Heart left ventricle (tissue), 16 donors: ENCODE measurements around the gene FAM180A. TPM values are rescaled to one million over a fixed set of nuclear protein-coding genes. Genes with fewer than 3 reads are reported as not detected.

Source experiments
- ATAC-seq, 4 donors: fragments of 200-7000 bp; cut with Tn5 transposase; one replicate each; pipeline ENCODE4 v1.9.1; 2020 to 2022; ENCODE audit warnings: moderate library complexity in 4 of 4, mild to moderate bottlenecking in 3 of 4, moderate number of reproducible peaks in 1 of 4
- DNase-seq, 5 donors: peaks; one replicate each; pipeline ENCODE4 v3.0.0-alpha.2; 2020
- H3K27ac ChIP-seq, 12 donors: fragments of 200-600 bp; sonication (generic) in 4 of 12; one replicate each; pipeline versions ENCODE4 v1.5.0 to v1.8.0; 2016 to 2022; ENCODE audit warnings: mild to moderate bottlenecking in 2 of 12
- H3K27me3 ChIP-seq, 9 donors: fragments of 200-600 bp; sonication (generic) in 2 of 9; one replicate each; pipeline versions ENCODE4 v1.5.1 to v1.8.0; 2016 to 2022; ENCODE audit warnings: mild to moderate bottlenecking in 3 of 9
- H3K36me3 ChIP-seq, 9 donors: fragments of 200-600 bp; sonication (generic) in 2 of 9; one replicate each; pipeline versions ENCODE4 v1.5.0 to v1.8.0; 2018 to 2022; ENCODE audit warnings: mild to moderate bottlenecking in 2 of 9
- H3K4me1 ChIP-seq, 12 donors: fragments of 200-600 bp; sonication (generic) in 4 of 12; one replicate each; pipeline versions ENCODE4 v1.5.0 to v1.8.0; 2016 to 2022; ENCODE audit warnings: mild to moderate bottlenecking in 3 of 12
- H3K4me3 ChIP-seq, 12 donors: fragments of 200-600 bp; sonication (generic) in 4 of 12; one replicate each; pipeline versions ENCODE4 v1.5.0 to v1.8.0; 2017 to 2022; ENCODE audit warnings: mild to moderate bottlenecking in 9 of 12, moderate library complexity in 4 of 12
- H3K9me3 ChIP-seq, 12 donors: fragments of 200-600 bp; sonication (generic) in 4 of 12; one replicate each; pipeline versions ENCODE4 v1.5.0 to v1.8.0; 2016 to 2022; ENCODE audit warnings: mild to moderate bottlenecking in 1 of 12
- CTCF ChIP-seq, 12 donors: fragments of 200-600 bp; sonication (generic) in 4 of 12; IDR thresholded peaks; one replicate each; pipeline versions ENCODE4 v1.5.0 to v1.8.0; 2018 to 2022; ENCODE audit warnings: antibody characterized with exemption in 12 of 12, mild to moderate bottlenecking in 5 of 12
- POLR2A ChIP-seq, 2 donors: fragments of 450-650 bp; IDR thresholded peaks; one replicate each; pipeline ENCODE4 v1.6.1; 2017; ENCODE audit warnings: antibody characterized with exemption in 2 of 2, mild to moderate bottlenecking in 2 of 2, moderate library complexity in 2 of 2
- whole genome bisulfite sequencing, 4 donors: extraction: QIAGEN DNeasy Blood & Tissue Kit in 2 of 4; methylation state at CpG; one replicate each; pipeline versions ENCODE4 v1.1.5 to v1.1.7; 2013 to 2018; 5-methylcytosine and 5-hydroxymethylcytosine counted together
- intact Hi-C, 10 donors: fragments of 100-400 bp; cut with DNase I; formaldehyde crosslinking; loops; one replicate each; pipeline versions ENCODE4 v1.11.1 to v1.14.2; 2022
- polyA plus RNA-seq, 2 donors: library from polyadenylated mRNA; stranded (reverse); fragments of 200-250 nt; gene quantifications; one replicate each; pipeline ENCODE4 v1.2.3, GENCODE V29; 2013
- total RNA-seq, 9 donors: library from RNA; depleted of rRNA in 2 of 9; stranded (reverse); fragments of >200 nt in 2 of 9; fragmentation: NEBNext Ultra II Directional in 3 of 9; extraction: Animal tissue kit (Norgen Biotek cat#: 25700) in 3 of 9; gene quantifications; one replicate each; pipeline versions ENCODE4 v1.1.0 to v1.2.4, GENCODE V29; 2016 to 2023
- donor health status: ischemic (EF 13 %, LVEDD 7.1; RV severe dilation, severe dysfunction).
- donor health status: healthy with polysubstance abuse.
- donor health status: DM: no; HTN: yes; CAD: no.
- donor health status: DM: no; HTN: no; CAD: no.
- donor health status: ischemic (EF 25% LVEDD 6.9; RV normal size, moderate dysfunction).
- donor health status: ischemic (EF 25% LVEDD 5.7; RV mildly dilated, moderate dysfunction).
- donor health status: healthy.
- donor health status: DM: yes; HTN: yes; CAD: no.
- donor health status: ischemic (EF 35%, LVEDD 5.7; RV mildly dilated, moderate dysfunction).
- donor health status: nonischemic (EF 11% LVEDD 7.7; RV severe dilation, severe dysfunction).
- donor health status: DM: yes; HTN: yes; CAD: no.
- donor health status: PGD.
- donor health status: ischemic (EF 29% LVEDD 5.4; RV normal size, mild dysfunction).
- donor health status: nonischemic (EF 23%, LVEDD 6.1; RV moderate dilation, normal function).

The FAM180A gene
- total and polyA plus RNA-seq, 11 donors: 7.9 to 63.5 (median 20.8) TPM

DNA sequence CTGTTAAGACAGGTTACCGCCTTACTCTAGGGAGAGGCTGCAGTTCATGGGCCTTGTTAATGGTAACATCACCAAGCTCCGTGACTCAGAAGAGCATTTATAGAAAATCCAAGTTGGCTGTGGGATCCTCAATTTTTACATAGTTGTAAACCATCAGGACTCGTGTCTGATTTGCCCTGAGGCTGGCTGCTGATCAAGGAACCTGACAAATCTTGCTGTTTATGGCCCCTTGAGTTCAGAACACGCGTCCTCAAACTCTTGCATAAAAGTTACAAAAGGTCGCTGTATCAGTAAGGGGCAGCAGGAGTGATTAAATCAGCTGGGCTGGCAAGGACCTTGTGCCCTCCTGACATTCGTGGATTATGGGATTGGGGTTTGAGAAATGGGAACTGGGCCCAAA is 25.2 kb downstream of the FAM180A start:
- H3K27ac ChIP-seq: no peak overlapping the region
- ATAC-seq (no peak), DNase-seq (no peak)
- H3K27me3 ChIP-seq: no peaks in the 10 kb centered on the region
- no peak for TF ChIP-seq CTCF (IDR thresholded peaks at IDR 0.05)
- TF ChIP-seq POLR2A (IDR thresholded peaks at IDR 0.05): no peak
- no peaks in the 10 kb centered on the region for H3K9me3 ChIP-seq
- H3K4me1 ChIP-seq: peaks cover 0 to 8% (median 0%) of the 10 kb centered on the region in 12 donors
- 90 to 94% (median 92%) methylated on average over 7 of the region's 7 CpGs for WGBS, 4 donors
- no peak overlapping the region for H3K4me3 ChIP-seq
- no peaks in the 10 kb centered on the region for H3K36me3 ChIP-seq
- intact Hi-C loops: no loop called here

DNA sequence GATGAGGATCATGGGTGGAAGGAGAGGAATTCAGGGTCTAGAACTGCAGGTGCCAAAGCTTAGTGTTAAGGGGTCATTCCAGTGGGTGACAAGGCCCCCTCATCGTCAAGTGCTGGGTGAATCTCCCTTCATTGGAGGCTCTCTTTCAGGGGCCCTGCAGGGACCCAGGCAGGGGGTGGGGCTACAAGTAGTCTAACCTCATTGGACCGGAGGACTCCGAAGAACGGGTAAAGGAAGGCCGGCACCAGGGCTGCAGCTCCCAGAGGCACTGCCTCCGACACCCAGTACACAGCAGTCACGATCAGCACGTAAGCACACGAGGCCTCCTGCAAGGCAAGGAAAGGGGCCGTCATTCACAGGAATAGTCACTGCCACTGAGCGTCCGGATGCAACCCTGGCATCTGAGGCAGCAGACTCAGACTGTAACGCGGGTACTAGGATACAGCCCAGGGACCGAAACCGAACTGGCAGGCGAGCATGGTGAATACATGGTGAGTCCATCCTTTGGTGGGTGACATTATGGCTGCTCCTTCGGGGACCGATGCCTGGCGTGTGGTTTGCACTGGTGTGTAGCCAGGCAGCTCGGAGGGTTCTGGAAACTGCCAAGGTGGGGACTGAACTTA is 27.3 kb downstream of the FAM180A start:
- no peak for DNase-seq
- ATAC-seq: no peak
- 92 to 97% (median 96%) methylated on average over 16 to 21 of the region's 21 CpGs for WGBS, 4 donors
- no peaks in the 10 kb centered on the region for H3K36me3 ChIP-seq
- TF ChIP-seq POLR2A (IDR thresholded peaks at IDR 0.05) (no peak), CTCF (IDR thresholded peaks at IDR 0.05) (no peak)
- no peaks in the 10 kb centered on the region for H3K27me3 ChIP-seq
- H3K9me3 ChIP-seq: no peaks in the 10 kb centered on the region
- intact Hi-C loops: no loop called here
- H3K27ac ChIP-seq: no peak overlapping the region
- no peak overlapping the region for H3K4me3 ChIP-seq
- H3K4me1 ChIP-seq: peaks cover 0 to 8% (median 0%) of the 10 kb centered on the region in 12 donors

DNA sequence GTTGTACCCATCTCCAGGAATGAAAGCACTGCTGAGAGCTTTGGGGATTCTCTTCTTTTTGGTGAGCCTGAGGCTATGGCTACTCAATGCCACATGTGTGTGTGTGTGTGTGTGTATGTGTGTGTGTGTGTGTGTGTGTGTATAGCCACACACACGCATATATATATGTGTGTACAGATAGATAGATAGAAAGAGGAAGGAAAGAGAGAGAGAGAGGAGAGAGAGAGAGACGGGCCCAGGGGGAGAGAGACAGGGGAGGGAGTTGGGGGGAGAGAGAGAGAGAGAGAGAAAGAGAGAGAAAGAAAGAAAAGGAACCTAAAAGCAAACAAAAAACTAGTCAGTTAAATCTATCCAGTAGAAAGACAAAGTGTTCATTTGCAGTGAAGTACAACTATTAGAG is 28.9 kb downstream of the FAM180A start:
- 31 to 52% (median 35%) methylated on average over 2 of the region's 2 CpGs for WGBS, 4 donors
- no peaks in the 10 kb centered on the region for H3K36me3 ChIP-seq
- ATAC-seq (no peak), DNase-seq (no peak)
- no peaks in the 10 kb centered on the region for H3K27me3 ChIP-seq
- H3K4me3 ChIP-seq: no peak overlapping the region
- H3K27ac ChIP-seq: no peak overlapping the region
- peaks cover 0 to 8% (median 0%) of the 10 kb centered on the region in 12 donors for H3K4me1 ChIP-seq
- TF ChIP-seq CTCF (IDR thresholded peaks at IDR 0.05) (no peak), POLR2A (IDR thresholded peaks at IDR 0.05) (no peak)
- no peaks in the 10 kb centered on the region for H3K9me3 ChIP-seq
- intact Hi-C loops: no loop called here

DNA sequence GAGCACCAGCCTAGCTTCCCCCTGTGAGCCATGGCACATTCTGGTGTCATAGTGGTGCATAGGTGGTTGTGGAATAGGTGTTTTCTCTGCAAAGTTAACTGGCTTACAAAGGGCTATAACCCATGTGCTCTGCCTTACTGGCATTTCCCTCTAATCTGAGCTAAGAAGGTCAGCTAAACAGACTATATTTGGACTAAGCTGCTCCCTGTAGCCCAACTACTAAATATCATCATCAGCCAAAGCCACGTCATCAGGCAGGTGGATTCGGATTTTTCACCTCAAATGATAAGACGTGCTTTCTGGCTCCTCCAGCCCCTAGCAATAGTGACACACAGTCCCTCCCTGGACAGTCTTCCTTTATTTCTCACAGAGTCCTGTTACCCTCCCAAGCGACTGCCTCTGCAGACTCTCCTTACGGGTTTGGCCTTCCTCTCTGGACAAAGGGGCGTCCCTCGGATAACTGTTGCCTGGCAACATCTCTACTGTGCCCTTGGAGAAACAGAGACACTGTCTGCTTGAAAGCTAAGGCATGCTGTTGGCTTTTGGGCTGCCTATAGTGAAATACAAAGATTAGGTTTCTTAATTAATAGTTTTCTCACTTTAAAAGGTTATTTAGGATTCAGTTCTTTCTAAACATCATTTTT is 29.7 kb downstream of the FAM180A start:
- Histone ChIP-seq H3K4me3 (no peak overlapping the region), H3K36me3 (no peaks in the 10 kb centered on the region), H3K9me3 (no peaks in the 10 kb centered on the region), H3K4me1 (peaks cover 0 to 8% (median 0%) of the 10 kb centered on the region in 12 donors), H3K27me3 (no peaks in the 10 kb centered on the region), H3K27ac (no peak overlapping the region)
- no peak for TF ChIP-seq CTCF (IDR thresholded peaks at IDR 0.05)
- TF ChIP-seq POLR2A (IDR thresholded peaks at IDR 0.05): no peak
- intact Hi-C loops: no loop called here
- 31 to 44% (median 38%) methylated on average over 7 of the region's 7 CpGs for WGBS, 4 donors
- DNase-seq (no peak), ATAC-seq (peak; percentile 14 to 76 (median 62))
